HG02642 (cell line): ENCODE measurements around the gene ZNF823.
"Not testable (repeated sequence)": the region's sequence is repeated elsewhere in the genome, so short reads cannot be mapped to it uniquely, and the experiment has no call there.

Source experiments
- ATAC-seq: cut with Tn5 transposase; IDR thresholded peaks from one replicate; pipeline ENCODE4 v1.9.1; 2021; ENCODE audit warnings: mild to moderate bottlenecking; ENCODE audit not compliant: unreplicated experiment, poor library complexity

The ZNF823 gene

DNA sequence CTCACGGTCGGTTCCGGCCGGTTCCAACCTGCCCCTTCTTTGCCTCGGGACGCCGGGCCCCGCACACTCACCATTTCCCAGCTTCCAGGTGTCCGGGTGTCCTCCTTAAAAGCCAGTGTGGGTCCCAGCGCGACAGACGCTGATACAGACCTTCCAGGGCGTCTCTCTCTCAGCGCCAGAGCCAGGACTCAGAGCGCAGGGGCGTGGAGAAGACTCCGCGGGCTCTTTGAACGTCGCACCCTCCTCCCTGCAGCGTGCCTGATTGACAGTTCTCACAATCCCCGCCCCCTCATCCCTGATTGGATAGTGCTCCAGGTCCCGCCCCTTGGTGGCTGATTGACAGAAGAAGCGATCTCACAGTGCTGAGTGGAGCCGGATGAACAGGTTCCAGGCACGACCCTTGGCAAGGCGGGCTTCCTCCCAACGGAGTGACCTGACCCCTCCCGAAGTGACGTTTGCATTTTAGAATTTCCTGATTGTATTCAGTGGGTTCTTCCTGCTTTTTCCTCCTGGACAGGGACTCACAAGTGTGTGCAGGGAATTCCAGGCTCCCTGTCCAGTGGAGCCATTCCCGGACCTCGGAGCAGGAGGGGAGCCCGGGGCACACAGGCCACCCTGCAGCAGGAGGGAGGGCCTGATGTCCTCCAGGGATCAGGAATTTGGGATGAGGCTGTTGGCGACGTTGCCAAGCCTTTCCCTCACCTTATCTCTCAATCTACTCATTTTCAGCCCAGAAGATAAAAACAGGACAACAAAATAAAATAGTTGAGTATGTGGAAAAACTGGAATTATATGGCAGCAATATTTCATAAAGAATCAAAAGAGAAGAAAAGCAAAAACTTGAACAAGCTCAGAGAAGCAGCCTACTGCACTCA lies at the start of gene ZNF823:
TSS of gene ZNF823 (minus strand) at position 201 of the 875 bp plus-strand sequence. CDS start at position 74, 127 bp downstream.
- peak; percentile 93 for ATAC-seq

DNA sequence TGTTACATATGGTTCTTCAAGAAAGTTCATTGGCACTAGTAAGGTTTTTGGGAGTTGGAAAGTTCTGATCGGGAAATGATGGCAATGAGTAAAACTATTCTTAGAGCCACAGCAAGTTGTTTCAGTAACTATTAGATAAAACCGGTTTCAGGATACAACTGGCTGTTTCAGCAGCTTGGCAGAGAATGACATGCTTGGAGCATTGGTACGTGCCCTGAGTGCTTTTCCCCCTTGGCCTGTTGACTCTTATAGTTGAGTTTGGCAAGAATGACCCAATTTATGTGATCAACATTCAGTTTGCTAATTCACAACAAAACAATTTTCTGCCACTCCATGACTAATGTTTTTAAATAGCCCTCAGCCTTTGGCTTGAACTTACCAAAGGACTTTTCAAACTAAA lies 48.8 kb upstream of the ZNF823 start:
- ATAC-seq, result no peak

DNA sequence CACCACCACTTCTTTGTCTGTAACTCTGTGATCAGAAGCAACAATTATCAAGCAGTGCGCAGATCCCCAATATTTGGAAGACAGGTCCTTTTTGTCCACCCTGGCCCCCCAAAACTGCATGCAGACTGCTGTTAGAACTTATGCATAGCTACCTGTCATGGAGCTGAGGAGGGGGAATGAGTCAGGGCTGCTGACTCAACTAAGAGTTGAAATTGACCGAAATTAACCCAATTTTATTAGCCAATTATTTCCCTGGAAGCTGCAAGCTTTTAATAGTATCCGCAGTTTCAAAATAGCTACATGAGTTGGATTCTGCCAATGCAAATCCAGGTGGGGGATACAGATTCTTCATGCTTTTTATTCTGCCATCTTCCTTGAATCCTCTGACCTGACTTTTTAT lies 45.6 kb upstream of the ZNF823 start:
- no peak for ATAC-seq

- no peak for ATAC-seq
These were observed 45.0 kb upstream of the ZNF823 start for GRCh38 chr19:11783767-11784166.

DNA sequence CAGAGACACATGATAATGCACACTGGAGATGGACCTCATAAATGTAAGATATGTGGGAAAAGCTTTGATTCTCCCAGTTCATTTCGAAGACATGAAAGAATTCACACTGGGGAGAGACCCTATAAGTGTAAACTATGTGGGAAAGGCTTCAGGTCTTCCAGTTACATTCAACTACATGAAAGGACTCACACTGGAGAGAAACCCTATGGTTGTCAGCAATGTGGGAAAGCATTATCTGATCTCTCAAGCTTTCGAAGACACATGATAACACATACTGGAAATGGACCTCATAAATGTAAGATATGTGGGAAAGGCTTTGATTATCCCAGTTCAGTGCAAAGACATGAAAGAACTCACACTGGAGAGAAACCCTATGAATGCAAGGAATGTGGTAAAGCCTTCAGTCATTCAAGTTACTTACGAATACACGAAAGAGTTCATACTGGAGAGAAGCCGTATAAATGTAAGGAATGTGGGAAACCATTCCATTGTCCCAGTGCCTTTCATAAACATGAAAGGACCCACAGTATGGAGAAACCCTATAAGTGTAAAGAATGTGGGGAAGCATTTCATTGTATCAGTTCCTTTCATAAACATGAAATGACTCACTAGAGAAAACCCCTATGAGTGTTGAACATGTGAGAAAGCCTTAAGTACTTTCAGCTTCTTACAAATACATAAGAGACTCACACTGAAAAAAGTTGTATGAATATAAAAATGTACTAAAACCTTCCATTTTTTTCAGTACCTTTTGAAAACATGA lies 42.7 kb upstream of the ZNF823 start:
- no peak for ATAC-seq

- no peak for ATAC-seq
These were observed 41.8 kb upstream of the ZNF823 start for GRCh38 chr19:11780431-11781020.

- not testable (repeated sequence) for ATAC-seq
These were observed 37.9 kb upstream of the ZNF823 start for GRCh38 chr19:11776669-11777068.

- ATAC-seq, result not testable (repeated sequence)
These were observed 32.8 kb upstream of the ZNF823 start for GRCh38 chr19:11771520-11771919.

DNA sequence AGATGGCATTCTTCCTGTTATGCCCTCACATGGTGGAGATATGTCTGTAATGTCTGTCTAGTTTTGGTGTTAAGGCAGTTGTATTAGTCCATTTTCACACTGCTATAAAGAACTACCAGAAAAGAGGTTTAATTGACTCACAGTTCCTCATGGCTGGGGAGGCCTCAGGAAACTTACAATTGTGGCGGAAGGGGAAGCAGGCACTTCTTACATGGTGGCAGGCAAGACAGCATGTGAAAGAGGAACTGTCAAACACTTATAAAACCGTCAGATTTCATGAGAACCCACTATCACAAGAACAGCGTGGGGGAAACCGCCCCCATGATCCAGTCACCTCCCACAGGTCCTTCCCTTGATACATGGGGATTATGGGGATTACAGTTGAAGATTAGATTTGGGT lies 31.2 kb upstream of the ZNF823 start:
- no peak for ATAC-seq

DNA sequence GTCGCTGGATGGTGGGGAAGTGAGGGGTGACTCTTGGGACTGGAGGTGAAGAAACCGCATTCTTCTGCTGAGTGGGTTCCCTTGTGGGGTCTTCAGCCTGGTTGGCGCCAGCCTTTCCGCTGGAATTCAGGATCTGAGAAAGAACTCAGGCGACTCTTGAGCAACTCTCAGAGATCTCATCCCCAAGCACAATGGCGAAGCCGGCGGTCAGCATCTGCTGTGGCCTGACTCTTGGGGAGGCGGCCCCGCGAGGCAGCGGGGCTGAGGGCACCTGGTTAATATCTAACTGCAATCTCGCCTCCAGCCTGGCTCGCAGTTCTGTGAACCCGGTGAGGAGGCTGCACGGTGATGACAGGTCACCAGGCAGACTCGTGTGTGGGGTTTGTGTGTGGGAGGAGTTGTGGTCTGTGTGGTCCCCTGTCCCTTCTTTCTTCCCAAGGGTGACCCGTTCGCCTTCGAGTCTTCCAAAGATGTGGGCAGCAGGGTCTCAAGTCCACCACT lies 28.9 kb upstream of the ZNF823 start:
- peak; percentile 34 for ATAC-seq

DNA sequence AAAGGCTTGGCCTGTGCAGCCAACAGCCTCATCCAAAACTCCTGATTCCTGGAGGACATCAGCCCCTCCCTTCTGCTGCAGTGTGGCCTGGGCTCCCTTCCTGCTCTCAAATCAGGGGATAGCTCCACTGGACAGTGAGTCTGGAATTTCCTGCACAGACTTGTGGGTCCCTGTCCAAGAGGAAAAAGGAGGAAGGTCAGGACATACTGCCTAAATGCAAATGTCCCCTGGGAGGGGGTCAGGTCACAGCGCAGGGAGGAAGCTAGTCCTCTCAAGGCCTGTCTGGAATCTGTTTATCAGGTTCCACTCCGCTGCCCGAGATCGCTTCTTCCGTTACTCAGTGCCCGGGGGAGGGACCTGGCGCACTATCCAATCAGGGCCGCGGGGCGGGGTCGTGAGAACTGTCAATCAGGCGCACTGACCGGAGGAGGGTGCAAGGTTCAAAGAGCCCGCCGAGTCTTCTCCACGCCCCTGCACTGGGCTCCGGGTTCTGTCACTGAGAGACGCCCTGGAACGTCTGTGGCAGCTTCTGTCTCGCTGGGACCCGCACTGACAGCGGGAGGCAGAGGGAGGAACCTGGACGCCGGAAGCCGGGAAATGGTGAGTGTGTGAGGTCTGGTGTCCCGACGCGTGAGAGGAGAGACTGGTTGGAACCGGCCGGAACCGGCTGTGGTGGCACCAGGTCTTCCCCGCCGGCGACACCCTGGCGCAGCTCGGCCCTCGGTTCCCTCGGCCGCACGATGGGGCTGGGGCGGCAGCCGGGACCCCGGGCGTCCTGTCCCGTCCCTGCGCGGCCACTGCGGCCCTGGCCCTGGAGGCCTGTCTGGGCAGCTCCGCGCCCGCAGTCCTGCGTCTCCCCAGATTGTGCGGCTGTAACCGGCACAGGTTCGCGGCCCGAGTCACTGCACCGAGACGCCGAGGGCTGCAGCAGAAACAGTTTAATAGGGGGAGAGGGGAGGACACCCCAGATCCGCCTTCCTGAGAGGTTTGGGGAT lies 28.1 kb upstream of the ZNF823 start, which contains the start of gene ZNF441:
TSS of gene ZNF441 (plus strand) at position 404 of the 995 bp plus-strand sequence. CDS start at position 598, 194 bp downstream.
- peak; percentile 93 for ATAC-seq

- ATAC-seq, result no peak
These were observed 24.9 kb upstream of the ZNF823 start for GRCh38 chr19:11763611-11764010.

DNA sequence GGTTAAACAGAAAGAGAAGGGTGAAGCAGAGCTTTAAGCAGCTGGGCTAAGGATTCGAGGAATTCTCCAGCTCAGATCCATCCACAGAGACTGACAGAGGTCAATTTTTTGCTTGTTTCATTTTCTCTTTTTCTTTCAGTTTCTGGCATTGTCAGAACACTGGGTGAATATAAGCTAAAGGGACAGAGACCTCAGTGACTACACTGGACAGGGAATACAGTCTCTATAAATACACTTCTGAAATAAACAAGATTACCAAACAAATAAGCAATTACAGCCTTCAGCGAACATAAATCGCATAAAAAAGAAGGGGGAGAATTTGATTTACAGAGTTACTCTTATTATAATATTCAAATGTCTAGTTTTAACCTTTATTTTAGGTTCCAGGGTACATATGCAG lies 24.4 kb upstream of the ZNF823 start:
- ATAC-seq, result no peak

- no peak for ATAC-seq
These were observed 21.1 kb upstream of the ZNF823 start for GRCh38 chr19:11759805-11760204.

GRCh38 chr19:11756965-11757364 lies 18.2 kb upstream of the ZNF823 start:
- ATAC-seq, result no peak

DNA sequence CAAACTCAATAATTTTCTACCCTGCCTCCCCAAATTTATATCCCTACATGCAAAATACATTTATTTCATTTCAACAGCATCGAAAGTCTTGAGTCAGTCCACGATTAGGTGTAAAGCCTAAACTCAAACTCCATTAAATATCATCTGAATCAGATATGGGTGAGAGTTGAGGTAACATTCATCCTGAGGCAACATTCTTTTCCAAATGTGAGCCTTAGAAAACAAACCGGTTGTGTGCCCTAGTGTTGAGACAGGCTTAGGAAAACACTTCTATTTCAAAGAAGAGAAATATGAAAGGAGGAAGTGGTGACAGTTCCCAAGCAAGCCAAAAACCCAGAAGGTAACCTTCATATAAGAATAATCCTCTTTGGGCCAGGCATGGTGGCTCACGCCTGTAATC lies 15.9 kb upstream of the ZNF823 start:
- ATAC-seq, result no peak

DNA sequence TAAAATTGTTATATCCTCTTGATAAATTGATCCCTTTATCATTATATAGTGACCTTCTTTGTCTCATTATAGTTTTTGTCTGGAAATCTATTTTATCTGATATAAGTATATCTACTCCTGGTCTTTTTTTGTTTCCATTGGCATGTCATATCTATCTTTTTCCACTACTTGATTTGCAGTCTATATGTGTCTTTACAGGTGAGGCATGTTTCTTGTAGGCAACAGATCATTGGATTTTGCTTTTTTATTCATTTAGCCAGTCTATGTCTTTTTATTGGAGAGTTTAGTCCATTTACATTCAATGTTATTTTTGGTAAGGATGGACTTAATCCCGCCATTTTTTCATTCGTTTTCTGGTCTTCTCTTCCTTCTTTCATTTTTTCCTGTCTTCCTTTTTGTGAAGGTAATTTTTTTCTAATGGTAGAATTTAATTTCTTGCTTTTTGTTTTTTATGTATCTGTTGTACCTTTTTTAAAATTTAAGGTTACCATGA lies 13.5 kb upstream of the ZNF823 start:
- no peak for ATAC-seq

DNA sequence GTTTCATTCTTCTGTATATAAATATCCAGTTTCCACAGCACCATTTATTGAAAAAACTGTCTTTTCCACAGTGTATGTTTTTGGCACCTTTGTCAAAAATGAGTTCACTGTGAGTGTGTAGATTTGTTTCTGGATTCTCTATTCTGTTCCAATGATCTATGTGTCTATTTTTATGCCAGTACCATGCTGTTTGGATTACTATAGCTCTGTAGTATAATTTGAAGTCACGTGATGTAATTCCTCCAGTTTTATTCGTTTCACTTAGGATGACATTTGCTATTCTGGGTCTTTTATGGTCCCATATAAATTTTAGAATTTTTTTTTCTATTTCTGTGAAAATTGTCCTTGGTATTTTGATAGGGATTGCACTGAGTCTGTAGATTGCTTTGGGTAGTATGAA lies 11.0 kb upstream of the ZNF823 start:
- no peak for ATAC-seq

DNA sequence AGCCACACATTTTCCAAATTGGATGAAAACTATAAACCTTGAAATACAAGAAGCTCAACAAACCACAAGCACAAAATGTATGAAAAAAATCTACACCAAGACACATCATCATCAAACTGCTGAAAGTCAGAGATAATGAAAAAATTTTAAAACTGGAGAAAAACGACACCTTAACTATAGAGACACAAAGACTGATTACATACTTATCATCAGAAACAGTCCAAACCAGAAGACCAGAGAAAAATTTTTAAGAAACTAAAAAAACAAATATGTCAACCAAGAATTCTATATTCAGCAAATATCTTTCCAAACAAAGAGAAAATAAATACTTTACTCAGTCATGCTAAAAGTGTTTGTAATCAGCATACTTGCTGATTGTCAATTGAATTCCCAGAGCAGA lies 8.5 kb upstream of the ZNF823 start:
- ATAC-seq, result no peak
